GM12878 (cell line): ENCODE results near the gene ACVR1B. TPM values are rescaled to one million over a fixed set of nuclear protein-coding genes. Genes with fewer than 3 reads are reported as not detected.

Experiments used
- ATAC-seq: fragments of 200-7000 bp; cut with Tn5 transposase; 3 replicates; pipeline ENCODE4 v1.9.1; 2020; ENCODE audit warnings: mild to moderate bottlenecking, moderate library complexity
- BruUV-seq: library from RNA; stranded (reverse); fragments of 400-500 nt; replicated peaks from 2 replicates; lab custom pipeline; 2021; lab: Mats Ljungman, UMichigan
- CTCF ChIA-PET: fragments of 300-600 bp; sonication (Branson Sonifier 250); formaldehyde crosslinking; extraction: SDS; loops from one replicate; lab custom pipeline; 2021; ENCODE audit warnings: inconsistent platforms; lab: Yijun Ruan, JAX
- POLR2A ChIA-PET: fragments of 350-600 bp; formaldehyde crosslinking; extraction: SDS; loops from one replicate; lab custom pipeline; 2021; ENCODE audit warnings: inconsistent platforms; lab: Charles Lee
- RAD21 ChIA-PET: fragments of 300-600 bp; sonication (Branson Sonifier 250); formaldehyde crosslinking; loops from one replicate; lab custom pipeline; 2023; ENCODE audit warnings: antibody characterized with exemption; ENCODE audit not compliant: unreplicated experiment; lab: Charles Lee
- SMC1A ChIA-PET: fragments of 300-600 bp; sonication (Branson Sonifier 250); formaldehyde crosslinking; loops from one replicate; lab custom pipeline; 2023; ENCODE audit not compliant: unreplicated experiment, uncharacterized antibody; lab: Charles Lee
- DNase-seq: peaks from one replicate; pipeline ENCODE4 v3.0.0-alpha.2; 2011; ENCODE audit warnings: low read depth, low spot score
- FAIRE-seq: peaks from 3 replicates; lab custom pipeline; 2011; peaks lifted over from hg19 to GRCh38; lab: Jason Lieb, UNC
- H2AFZ ChIP-seq: 2 replicates; pipeline ENCODE4 v1.6.0; 2011; ENCODE audit warnings: low read depth, low read length, control low read depth; ENCODE audit not compliant: control insufficient read depth
- H3K27ac ChIP-seq: 2 replicates; pipeline ENCODE4 v1.5.1; 2011; ENCODE audit warnings: control low read depth; ENCODE audit not compliant: control insufficient read depth, insufficient read depth
- H3K27me3 ChIP-seq, 2 experiments: replicated peaks in 1 of 2; 2 replicates each; pipeline versions ENCODE4 v1.6.0 to v1.6.1; 2011; ENCODE audit warnings: low read length in 1 of 2; ENCODE audit not compliant: control insufficient read depth in 2 of 2, insufficient read depth in 2 of 2
- H3K36me3 ChIP-seq, 2 experiments: 2 replicates each; pipeline ENCODE4 v1.5.1; 2011; ENCODE audit warnings: low read length in 1 of 2; ENCODE audit not compliant: control insufficient read depth in 2 of 2, insufficient read depth in 2 of 2
- H3K4me1 ChIP-seq: 2 replicates; pipeline ENCODE4 v1.6.1; 2011; ENCODE audit warnings: mild to moderate bottlenecking, low read length, moderate library complexity, mixed read lengths; ENCODE audit not compliant: control insufficient read depth, insufficient read depth
- H3K4me2 ChIP-seq: 2 replicates; pipeline ENCODE4 v1.6.0; 2011; ENCODE audit warnings: control low read depth; ENCODE audit not compliant: control insufficient read depth, insufficient read depth
- H3K4me3 ChIP-seq: fragments of 200-600 bp; sonication (generic); 2 replicates; pipeline ENCODE4 v1.5.1; 2016
- H3K79me2 ChIP-seq: 2 replicates; pipeline ENCODE4 v1.6.0; 2011; ENCODE audit warnings: low read length; ENCODE audit not compliant: control insufficient read depth, insufficient read depth
- H3K9ac ChIP-seq: 2 replicates; pipeline ENCODE4 v1.8.0; 2011; ENCODE audit warnings: low read length, control low read depth, mixed read lengths; ENCODE audit not compliant: control insufficient read depth, insufficient read depth
- H3K9me3 ChIP-seq: replicated peaks from 3 replicates; pipeline ENCODE4 v1.5.1; 2011; ENCODE audit warnings: mild to moderate bottlenecking, low read length; ENCODE audit not compliant: control insufficient read depth, insufficient read depth
- H4K20me1 ChIP-seq: 2 replicates; pipeline ENCODE4 v1.6.0; 2011; ENCODE audit not compliant: control insufficient read depth, insufficient read depth
- CBX3 ChIP-seq: fragments of 200-600 bp; sonication (generic); IDR thresholded peaks from 2 replicates; pipeline ENCODE4 v1.6.1; 2016; ENCODE audit warnings: low read depth, borderline replicate concordance
- CREM ChIP-seq: IDR thresholded peaks from 2 replicates; pipeline ENCODE4 v1.6.1; 2014; ENCODE audit warnings: antibody characterized with exemption, low read depth
- CTCF ChIP-seq, 3 experiments: IDR thresholded peaks in 2 of 3; conservative IDR thresholded peaks in 1 of 3; 2 replicates each; pipeline ENCODE4 v1.5.1; 2011; ENCODE audit warnings: low read depth in 3 of 3, low read length in 3 of 3, mild to moderate bottlenecking in 3 of 3, control low read depth in 2 of 3, moderate library complexity in 2 of 3, inconsistent platforms in 1 of 3, mixed read lengths in 1 of 3; ENCODE audit not compliant: control insufficient read depth in 2 of 3, insufficient read depth in 1 of 3; ENCODE audit errors: extremely low read depth in 1 of 3
- EZH2 ChIP-seq: IDR thresholded peaks from 2 replicates; pipeline ENCODE4 v1.6.1; 2012; ENCODE audit warnings: low read depth, mild to moderate bottlenecking, control low read depth, inconsistent platforms, low read length, borderline replicate concordance; ENCODE audit not compliant: control insufficient read depth
- FOXM1 ChIP-seq: IDR thresholded peaks from 2 replicates; pipeline ENCODE4 v1.6.1; 2012; ENCODE audit warnings: low read depth, mild to moderate bottlenecking, inconsistent platforms, low read length, moderate library complexity
- GATAD2B ChIP-seq: fragments of 450-650 bp; conservative IDR thresholded peaks from 2 replicates; pipeline ENCODE4 v1.6.1; 2017; ENCODE audit warnings: low read depth, mild to moderate bottlenecking, moderate library complexity
- LARP7 ChIP-seq: fragments of 450-650 bp; IDR thresholded peaks from 2 replicates; pipeline ENCODE4 v1.6.1; 2017; ENCODE audit warnings: mild to moderate bottlenecking
- MEF2B ChIP-seq: fragments of 450-650 bp; IDR thresholded peaks from 2 replicates; pipeline ENCODE4 v1.6.1; 2018; ENCODE audit warnings: mild to moderate bottlenecking, moderate library complexity; ENCODE audit not compliant: partially characterized antibody, poor library complexity, severe bottlenecking
- POLR2AphosphoS5 ChIP-seq: IDR thresholded peaks from 2 replicates; pipeline ENCODE4 v1.6.1; 2011; ENCODE audit warnings: mild to moderate bottlenecking, low read length, inconsistent platforms
- POU2F2 ChIP-seq: IDR thresholded peaks from 3 replicates; pipeline ENCODE4 v1.6.1; 2011; ENCODE audit warnings: low read depth, mild to moderate bottlenecking, low read length, borderline replicate concordance
- RAD21 ChIP-seq: IDR thresholded peaks from 2 replicates; pipeline ENCODE4 v1.6.1; 2011; ENCODE audit warnings: mild to moderate bottlenecking, low read depth, low read length, moderate library complexity; ENCODE audit not compliant: insufficient read depth
- RCOR1 ChIP-seq: conservative IDR thresholded peaks from 2 replicates; pipeline ENCODE4 v1.6.1; 2012; ENCODE audit warnings: low read depth, low read length, improper control_type of control experiment
- SMC3 ChIP-seq: IDR thresholded peaks from 2 replicates; pipeline ENCODE4 v1.6.1; 2011; ENCODE audit warnings: low read length, improper control_type of control experiment, borderline replicate concordance
- SREBF2 ChIP-seq: IDR thresholded peaks from 2 replicates; pipeline ENCODE4 v1.6.1; 2012; ENCODE audit warnings: mild to moderate bottlenecking, low read length
- ZNF24 ChIP-seq: fragments of 450-650 bp; IDR thresholded peaks from 2 replicates; pipeline ENCODE4 v1.6.1; 2017; ENCODE audit warnings: antibody characterized with exemption, mild to moderate bottlenecking
- ZNF622 ChIP-seq: fragments of 450-650 bp; IDR thresholded peaks from 2 replicates; pipeline ENCODE4 v1.6.1; 2017; ENCODE audit warnings: mild to moderate bottlenecking, inconsistent platforms
- WGBS: methylation state at CpG from one replicate; pipeline ENCODE4 v1.1.6; 2016; ENCODE audit warnings: low lambda C conversion rate; ENCODE audit not compliant: insufficient replicate concordance, insufficient coverage; ENCODE audit errors: missing lambda C conversion rate; 5-methylcytosine and 5-hydroxymethylcytosine counted together
- in situ Hi-C: fragments of 300-500 bp; cut with MboI; formaldehyde crosslinking; loops from 9 replicates; pipeline ENCODE4 v1.14.3; 2018; ENCODE audit warnings: mixed read lengths
- intact Hi-C: fragments of 100-400 bp; cut with micrococcal nuclease; formaldehyde crosslinking; loops from one replicate; pipeline ENCODE4 v1.14.2; 2022; ENCODE audit not compliant: unreplicated experiment
- polyA plus RNA-seq, 11 experiments: library from polyadenylated mRNA; depleted of rRNA in 4 of 11; unstranded in 6 of 11; stranded (reverse) in 5 of 11; fragments of >200 nt; fragmentation: Nextera tagmentation in 4 of 11; fragmentation: Illumina TruSeq in 1 of 11; extraction: Ambion mirVana in 4 of 11; extraction: Trizol in 1 of 11; gene quantifications; 1 replicate in 1 of 11; 2 replicates in 10 of 11; pipeline versions ENCODE4 v1.2.1 to v1.2.3, GENCODE V29; 2011 to 2016; ENCODE audit warnings: inconsistent platforms in 2 of 11, missing spikeins in 2 of 11, low read depth in 1 of 11
- total RNA-seq, 4 experiments: library from RNA; depleted of rRNA in 3 of 4; stranded (reverse); fragments of >200 nt in 3 of 4; fragmentation: Illumina TruSeq in 1 of 4; extraction: Trizol in 1 of 4; gene quantifications; 2 replicates each; pipeline versions ENCODE4 v1.2.1 to v1.2.3, GENCODE V29; 2013 to 2021

Gene ACVR1B
- total and polyA plus RNA-seq, 10 of the 15 experiments (the other 5 are each of a cell fraction or from before 2014, with no cell fraction given): 0.02 to 0.69 (median 0.16) TPM; not detected in 2

GRCh38 chr12:51926718-51927117 lies 24.8 kb upstream of the ACVR1B start:
- Histone ChIP-seq H2AFZ (no peak overlapping the region), H3K79me2 (no peaks in the 10 kb centered on the region), H4K20me1 (no peaks in the 10 kb centered on the region), H3K36me3 (no peaks in the 10 kb centered on the region), H3K4me2 (no peak overlapping the region), H3K4me3 (no peak overlapping the region), H3K4me1 (peaks cover 35% of the 10 kb centered on the region), H3K9me3 (no peaks in the 10 kb centered on the region), H3K9ac (no peak overlapping the region), H3K27ac (no peak overlapping the region), H3K27me3 (no peaks in the 10 kb centered on the region)
- 48% methylated on average over 2 of the region's 2 CpGs for WGBS
- ChIA-PET RAD21 (interaction anchor here (1.0 to 2.1 kb wide), 2 partner anchors 58 to 99 kb away, joined by 3 to 7 read pairs; no protein-coding TSS in a partner anchor), CTCF (interaction anchor here (1.2 to 2.8 kb wide), 5 partner anchors 10 to 55 kb away, joined by 3 to 19 read pairs (median 4); no protein-coding TSS in a partner anchor), SMC1A (interaction anchor here (0.8 to 1.4 kb wide), 2 partner anchors 54 to 56 kb away, joined by 3 to 4 read pairs; no protein-coding TSS in a partner anchor), POLR2A (no interaction called here)
- FAIRE-seq (no peak), DNase-seq (no peak), ATAC-seq (peak; percentile 66)
- in situ Hi-C loops: no loop called here
- TF ChIP-seq SMC3 (peak; percentile 58; the same call in 1 of the 2 replicates), POLR2AphosphoS5 (no peak), ZNF622 (no peak), POU2F2 (no peak), CTCF (IDR thresholded peaks at IDR 0.05 in 2 of 3, conservative IDR thresholded peaks at IDR 0.05 in 1 of 3; ENCODE audit: control insufficient read depth in 2 of 3, extremely low read depth in 1 of 3, insufficient read depth in 1 of 3, low read depth in 3 of 3, low read length in 3 of 3) (peak; percentile 42 to 70 (median 60)), CREM (no peak), GATAD2B (no peak), MEF2B (no peak), RCOR1 (no peak), FOXM1 (no peak), LARP7 (no peak), SREBF2 (no peak), ZNF24 (no peak), CBX3 (no peak), RAD21 (peak; percentile 53), EZH2 (no peak)
- no TSS peak for BruUV-seq
- intact Hi-C loops: loop anchor here (1.0 kb wide), 1 partner anchor 54 kb away; no protein-coding TSS in a partner anchor
